ENCODE results near the gene E4F1.

Gene E4F1

GRCh38 chr16:2204416-2205103 lies 18.8 kb upstream of the E4F1 start:
- DNase-seq (ENCODE audit: low spot score) = no peak
- no peak for TF ChIP-seq CTCF (conservative IDR thresholded peaks at IDR 0.05; ENCODE audit: low read depth)
- ChIA-PET CTCF (interaction anchor here (1.3 kb wide), 1 partner anchor 10 kb away, joined by 7 read pairs; no protein-coding TSS in a partner anchor), POLR2A (ENCODE audit: low non-redundant PET) (interaction anchor here (0.9 kb wide), 1 partner anchor 49 kb away, joined by 7 read pairs; the partner anchor contains the start of gene TRAF7)
- peak overlapping the region; percentile 93 for H3K27ac ChIP-seq

GRCh38 chr16:2205104-2205966 lies 18.1 kb upstream of the E4F1 start, which contains the start of gene MLST8:
Gene MLST8, plus strand, starts transcription at chr16:2205454. Its CDS starts 632 bp downstream, at chr16:2206086.
- ChIA-PET POLR2A (ENCODE audit: low non-redundant PET) (interaction anchor here (0.6 to 0.8 kb wide), 3 partner anchors 80 to 220 kb away, joined by 3 read pairs; no protein-coding TSS in a partner anchor), CTCF (interaction anchor here (0.9 to 1.3 kb wide), 3 partner anchors 10 to 47 kb away, joined by 4 to 7 read pairs (median 5); no protein-coding TSS in a partner anchor)
- DNase-seq (ENCODE audit: low spot score) = peak; percentile 91
- no peak for TF ChIP-seq CTCF (conservative IDR thresholded peaks at IDR 0.05; ENCODE audit: low read depth)
- H3K27ac ChIP-seq = peak within 1 kb of the TSS; percentile 93

- no peak for DNase-seq (ENCODE audit: low spot score)
- ChIA-PET POLR2A (ENCODE audit: low non-redundant PET) (interaction anchor here (0.6 to 0.8 kb wide), 3 partner anchors 79 to 221 kb away, joined by 3 read pairs; no protein-coding TSS in a partner anchor), CTCF (interaction anchor here (0.9 to 1.3 kb wide), 3 partner anchors 11 to 46 kb away, joined by 4 to 7 read pairs (median 5); no protein-coding TSS in a partner anchor)
- TF ChIP-seq CTCF (conservative IDR thresholded peaks at IDR 0.05; ENCODE audit: low read depth) = no peak
- H3K27ac ChIP-seq = peak overlapping the region; percentile 93
Measured at GRCh38 chr16:2205967-2206313, 17.5 kb upstream of the E4F1 start.

- peak overlapping the region; percentile 93 for H3K27ac ChIP-seq
- CTCF ChIA-PET = interaction anchor here (0.7 to 1.4 kb wide), 3 partner anchors 11 to 202 kb away, joined by 3 to 5 read pairs (median 4); no protein-coding TSS in a partner anchor
- no peak for DNase-seq (ENCODE audit: low spot score)
- TF ChIP-seq CTCF (conservative IDR thresholded peaks at IDR 0.05; ENCODE audit: low read depth) = no peak
- POLR2A ChIA-PET (ENCODE audit: low non-redundant PET) = no interaction called here
Measured at GRCh38 chr16:2206420-2206779, 17.0 kb upstream of the E4F1 start.

- ChIA-PET POLR2A (ENCODE audit: low non-redundant PET) (no interaction called here), CTCF (interaction anchor here (0.5 to 1.4 kb wide), 4 partner anchors 12 to 203 kb away, joined by 3 to 5 read pairs (median 4); no protein-coding TSS in a partner anchor)
- TF ChIP-seq CTCF (conservative IDR thresholded peaks at IDR 0.05; ENCODE audit: low read depth) = no peak
- H3K27ac ChIP-seq = peak overlapping the region; percentile 93
- no peak for DNase-seq (ENCODE audit: low spot score)
Measured at GRCh38 chr16:2206780-2207433, 16.5 kb upstream of the E4F1 start.

GRCh38 chr16:2207872-2208271 lies 15.5 kb upstream of the E4F1 start:
- POLR2A ChIA-PET (ENCODE audit: low non-redundant PET) = no interaction called here

More at GRCh38 chr16:2207872-2208271, 15.5 kb upstream of the E4F1 start:
- no peak for DNase-seq (ENCODE audit: low spot score)
- CTCF ChIA-PET = interaction anchor here (0.5 kb wide), 1 partner anchor 70 kb away, joined by 3 read pairs; no protein-coding TSS in a partner anchor
- TF ChIP-seq CTCF (conservative IDR thresholded peaks at IDR 0.05; ENCODE audit: low read depth) = no peak
- H3K27ac ChIP-seq = peak overlapping the region; percentile 93
